MM.1S (cell line): ENCODE measurements around the gene GAB2.

ENCODE experiments used
- DNase-seq: peaks from one replicate; pipeline ENCODE4 v3.0.0-alpha.2; 2015
- H2AFZ ChIP-seq: fragments of 300-600 bp; sonication (generic); 2 replicates; pipeline ENCODE4 v1.6.0; 2016; ENCODE audit warnings: antibody characterized with exemption, low read length
- H3F3A ChIP-seq: fragments of 300-600 bp; sonication (generic); 2 replicates; pipeline ENCODE4 v1.6.1; 2016; ENCODE audit warnings: mild to moderate bottlenecking, antibody characterized with exemption, low read length, moderate library complexity, mixed read lengths; ENCODE audit not compliant: insufficient read depth
- H3K27ac ChIP-seq: fragments of 300-600 bp; sonication (generic); 2 replicates; pipeline ENCODE4 v1.5.1; 2016; ENCODE audit warnings: mild to moderate bottlenecking, low read length
- H3K27me3 ChIP-seq: fragments of 300-600 bp; sonication (generic); replicated peaks from 2 replicates; pipeline ENCODE4 v1.6.0; 2016; ENCODE audit warnings: low read length; ENCODE audit not compliant: insufficient read depth
- H3K36me3 ChIP-seq: fragments of 300-600 bp; sonication (generic); replicated peaks from 2 replicates; pipeline ENCODE4 v1.6.1; 2016; ENCODE audit warnings: mild to moderate bottlenecking, low read length, mixed read lengths; ENCODE audit not compliant: insufficient read depth
- H3K4me1 ChIP-seq: fragments of 300-600 bp; sonication (generic); 2 replicates; pipeline ENCODE4 v1.6.1; 2016; ENCODE audit warnings: low read length, mixed read lengths
- H3K4me2 ChIP-seq: fragments of 300-600 bp; sonication (generic); 2 replicates; pipeline ENCODE4 v1.6.0; 2016; ENCODE audit warnings: low read depth, low read length
- H3K4me3 ChIP-seq: fragments of 300-600 bp; sonication (generic); 2 replicates; pipeline ENCODE4 v1.5.1; 2016; ENCODE audit warnings: low read length, mixed read lengths
- H3K79me2 ChIP-seq: fragments of 300-600 bp; sonication (generic); 2 replicates; pipeline ENCODE4 v1.6.1; 2016; ENCODE audit warnings: mixed run types, low read length, mixed read lengths
- H3K9ac ChIP-seq: fragments of 300-600 bp; sonication (generic); 2 replicates; pipeline ENCODE4 v1.6.1; 2016; ENCODE audit warnings: low read length, mixed read lengths
- H3K9me2 ChIP-seq: fragments of 300-600 bp; sonication (generic); replicated peaks from 2 replicates; pipeline ENCODE4 v1.6.1; 2016; ENCODE audit warnings: mild to moderate bottlenecking, low read length, mixed read lengths; ENCODE audit not compliant: insufficient read depth
- H3K9me3 ChIP-seq: fragments of 300-600 bp; sonication (generic); replicated peaks from 2 replicates; pipeline ENCODE4 v1.6.1; 2016; ENCODE audit warnings: mild to moderate bottlenecking, low read length, mixed read lengths; ENCODE audit not compliant: insufficient read depth
- H4K20me1 ChIP-seq: fragments of 300-600 bp; sonication (generic); 2 replicates; pipeline ENCODE4 v1.6.1; 2016; ENCODE audit warnings: mild to moderate bottlenecking, low read length, moderate library complexity, mixed read lengths; ENCODE audit not compliant: insufficient read depth
- EZH2 ChIP-seq: fragments of 300-600 bp; sonication (generic); optimal IDR thresholded peaks from 2 replicates; pipeline ENCODE3; 2017; ENCODE audit warnings: low read depth, mild to moderate bottlenecking, antibody characterized with exemption, low read length, mixed read lengths
- EZH2phosphoT487 ChIP-seq: fragments of 300-600 bp; sonication (generic); IDR thresholded peaks from 2 replicates; pipeline ENCODE4 v1.6.1; 2018; ENCODE audit warnings: antibody characterized with exemption, low read length
- TF ChIP-seq, protein P1 (sequence below): fragments of 300-600 bp; sonication (generic); IDR thresholded peaks from 2 replicates; pipeline ENCODE4 v1.5.1; 2016; ENCODE audit warnings: antibody characterized with exemption, low read length, mixed read lengths

Gene GAB2

DNA sequence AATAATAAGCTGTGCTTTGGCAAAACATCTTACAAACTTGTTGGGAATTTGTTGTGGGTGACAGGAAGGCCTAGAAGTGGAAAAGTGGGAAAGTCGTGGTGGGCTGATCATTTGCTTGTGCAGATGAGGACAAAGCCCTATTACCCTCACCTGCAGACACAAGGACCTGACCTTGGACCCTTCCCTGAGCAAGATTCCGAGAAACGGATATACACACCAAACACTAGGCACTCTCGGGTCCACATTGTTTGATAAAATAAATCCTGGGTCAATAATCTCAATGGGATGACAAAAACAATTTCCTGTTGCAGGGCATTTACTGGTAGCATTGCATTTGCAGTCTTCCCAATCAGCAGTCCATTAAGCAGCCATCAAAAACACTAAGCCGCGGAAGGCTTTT lies 89.7 kb downstream of the GAB2 start:
- H3K79me2 ChIP-seq: no peaks in the 10 kb centered on the region
- H4K20me1 ChIP-seq: no peaks in the 10 kb centered on the region
- H3K4me1 ChIP-seq: peaks cover 8% of the 10 kb centered on the region
- H3K9me2 ChIP-seq: no peaks in the 10 kb centered on the region
- no peak overlapping the region for H3K27ac ChIP-seq
- TF ChIP-seq EZH2: no peak
- TF ChIP-seq EZH2phosphoT487: no peak
- TF ChIP-seq, protein P1, sequence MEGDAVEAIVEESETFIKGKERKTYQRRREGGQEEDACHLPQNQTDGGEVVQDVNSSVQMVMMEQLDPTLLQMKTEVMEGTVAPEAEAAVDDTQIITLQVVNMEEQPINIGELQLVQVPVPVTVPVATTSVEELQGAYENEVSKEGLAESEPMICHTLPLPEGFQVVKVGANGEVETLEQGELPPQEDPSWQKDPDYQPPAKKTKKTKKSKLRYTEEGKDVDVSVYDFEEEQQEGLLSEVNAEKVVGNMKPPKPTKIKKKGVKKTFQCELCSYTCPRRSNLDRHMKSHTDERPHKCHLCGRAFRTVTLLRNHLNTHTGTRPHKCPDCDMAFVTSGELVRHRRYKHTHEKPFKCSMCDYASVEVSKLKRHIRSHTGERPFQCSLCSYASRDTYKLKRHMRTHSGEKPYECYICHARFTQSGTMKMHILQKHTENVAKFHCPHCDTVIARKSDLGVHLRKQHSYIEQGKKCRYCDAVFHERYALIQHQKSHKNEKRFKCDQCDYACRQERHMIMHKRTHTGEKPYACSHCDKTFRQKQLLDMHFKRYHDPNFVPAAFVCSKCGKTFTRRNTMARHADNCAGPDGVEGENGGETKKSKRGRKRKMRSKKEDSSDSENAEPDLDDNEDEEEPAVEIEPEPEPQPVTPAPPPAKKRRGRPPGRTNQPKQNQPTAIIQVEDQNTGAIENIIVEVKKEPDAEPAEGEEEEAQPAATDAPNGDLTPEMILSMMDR: no peak
- no peak overlapping the region for H2AFZ ChIP-seq
- H3K4me2 ChIP-seq: no peak overlapping the region
- no peak for DNase-seq
- H3K9me3 ChIP-seq: no peaks in the 10 kb centered on the region
- H3K36me3 ChIP-seq: no peaks in the 10 kb centered on the region
- no peaks in the 10 kb centered on the region for H3K27me3 ChIP-seq
- H3F3A ChIP-seq: no peaks in the 10 kb centered on the region
- H3K9ac ChIP-seq: no peak overlapping the region
- H3K4me3 ChIP-seq: no peak overlapping the region

DNA sequence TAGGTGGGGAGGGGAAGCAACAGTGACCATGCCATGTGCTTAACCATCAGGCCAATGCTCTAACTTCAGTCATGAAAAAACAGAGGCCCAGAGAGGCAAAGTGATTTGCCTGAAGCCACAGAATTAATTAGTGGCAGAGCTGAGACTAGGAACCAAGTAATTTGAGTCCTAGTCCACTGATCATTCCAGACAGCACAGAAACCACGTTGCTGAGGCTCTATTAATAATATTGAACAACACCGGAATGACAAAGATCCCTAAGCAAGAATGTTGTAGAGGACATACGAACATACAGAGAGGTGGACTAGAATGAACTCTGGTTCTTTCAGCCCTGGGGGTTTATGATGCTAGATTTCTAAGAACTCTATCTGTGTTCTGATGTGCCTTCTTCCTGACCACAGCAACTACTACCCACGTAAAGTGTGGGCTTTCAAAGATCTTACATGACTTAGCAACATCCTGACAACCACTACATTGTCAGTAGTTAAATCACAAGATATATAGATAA lies 92.3 kb downstream of the GAB2 start:
- Histone ChIP-seq H3K79me2 (no peaks in the 10 kb centered on the region), H3K9ac (no peak overlapping the region), H3K4me1 (no peaks in the 10 kb centered on the region), H3K9me2 (no peaks in the 10 kb centered on the region), H3K9me3 (no peaks in the 10 kb centered on the region), H3K27ac (no peak overlapping the region), H3K36me3 (no peaks in the 10 kb centered on the region), H3K4me3 (no peak overlapping the region), H3K4me2 (no peak overlapping the region), H3K27me3 (no peaks in the 10 kb centered on the region), H4K20me1 (no peaks in the 10 kb centered on the region), H3F3A (no peaks in the 10 kb centered on the region), H2AFZ (no peak overlapping the region)
- TF ChIP-seq EZH2phosphoT487: no peak
- no peak for DNase-seq

DNA sequence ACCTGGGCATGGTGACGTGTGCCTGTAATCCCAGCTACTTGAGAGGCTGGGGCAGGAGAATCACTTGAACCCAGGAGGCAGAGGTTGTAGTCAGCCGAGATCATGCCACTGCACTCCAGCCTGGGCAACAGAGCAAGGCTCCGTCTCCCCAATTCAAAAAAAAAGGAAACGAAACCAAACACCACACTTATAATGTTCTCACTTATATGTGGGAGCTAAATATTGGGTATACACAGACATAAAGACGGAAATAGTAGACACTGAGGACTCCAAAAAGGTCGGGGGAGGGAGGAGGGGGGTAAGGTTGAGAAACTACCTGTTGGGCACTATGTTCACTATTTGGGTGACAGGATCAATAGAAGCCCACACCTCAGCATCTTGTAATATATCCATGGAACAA lies 94.3 kb downstream of the GAB2 start:
- H3K79me2 ChIP-seq: no peaks in the 10 kb centered on the region
- no peak for DNase-seq
- H4K20me1 ChIP-seq: no peaks in the 10 kb centered on the region
- H3F3A ChIP-seq: no peaks in the 10 kb centered on the region
- no peak overlapping the region for H3K9ac ChIP-seq
- no peaks in the 10 kb centered on the region for H3K27me3 ChIP-seq
- no peak overlapping the region for H3K4me3 ChIP-seq
- no peak for TF ChIP-seq EZH2phosphoT487
- no peak for TF ChIP-seq EZH2
- TF ChIP-seq, protein P1: no peak
- H3K27ac ChIP-seq: no peak overlapping the region
- H3K9me2 ChIP-seq: no peaks in the 10 kb centered on the region
- no peaks in the 10 kb centered on the region for H3K9me3 ChIP-seq
- H3K4me1 ChIP-seq: no peaks in the 10 kb centered on the region
- no peak overlapping the region for H2AFZ ChIP-seq
- H3K4me2 ChIP-seq: no peak overlapping the region
- no peaks in the 10 kb centered on the region for H3K36me3 ChIP-seq

DNA sequence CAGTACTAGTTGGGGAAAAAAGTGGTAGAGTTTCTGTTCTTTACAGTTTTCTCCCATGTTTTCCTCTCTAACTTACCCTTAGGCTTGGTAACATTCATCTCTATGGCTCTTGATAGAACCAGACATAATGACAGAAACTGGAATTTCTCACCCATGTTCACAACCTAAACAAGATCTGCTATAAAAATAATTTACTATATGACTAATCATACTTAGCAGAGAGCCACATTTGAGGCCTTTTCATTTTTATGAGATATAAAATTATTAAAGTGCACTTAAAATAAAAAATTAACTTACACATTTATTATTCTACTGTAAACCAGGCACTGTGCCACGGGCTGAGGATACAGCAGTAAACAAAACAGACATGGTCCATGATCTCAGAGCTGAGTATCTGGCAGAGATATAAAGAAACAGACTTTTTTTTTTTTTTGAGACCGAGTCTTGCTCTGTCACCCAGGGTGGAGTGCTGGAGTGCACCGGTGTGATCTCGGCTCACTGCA lies 98.1 kb downstream of the GAB2 start:
- no peaks in the 10 kb centered on the region for H3K27me3 ChIP-seq
- TF ChIP-seq, protein P1: no peak
- TF ChIP-seq EZH2 (no peak), EZH2phosphoT487 (no peak)
- no peaks in the 10 kb centered on the region for H3K9me2 ChIP-seq
- no peak for DNase-seq
- H3F3A ChIP-seq: no peaks in the 10 kb centered on the region
- no peaks in the 10 kb centered on the region for H3K4me1 ChIP-seq
- H2AFZ ChIP-seq: no peak overlapping the region
- H3K9ac ChIP-seq: no peak overlapping the region
- H3K36me3 ChIP-seq: no peaks in the 10 kb centered on the region
- H3K27ac ChIP-seq: no peak overlapping the region
- H4K20me1 ChIP-seq: no peaks in the 10 kb centered on the region
- no peaks in the 10 kb centered on the region for H3K79me2 ChIP-seq
- no peak overlapping the region for H3K4me3 ChIP-seq
- no peak overlapping the region for H3K4me2 ChIP-seq
- H3K9me3 ChIP-seq: no peaks in the 10 kb centered on the region
